ENCODE data around the gene ARFGEF2. TPM values are rescaled to one million over a fixed set of nuclear protein-coding genes. Genes with fewer than 3 reads are reported as not detected.

The ARFGEF2 gene
- total and polyA plus RNA-seq, 10 of the 15 experiments (the other 5 are each of a cell fraction or from before 2014, with no cell fraction given): 5.2 to 24.1 (median 17.7) TPM

GRCh38 chr20:48885237-48885636, 36.3 kb upstream of the ARFGEF2 start:
- no peak overlapping the region for H3K27ac ChIP-seq (ENCODE audit: control insufficient read depth, insufficient read depth)
- WGBS (ENCODE audit: insufficient coverage, insufficient replicate concordance, low lambda C conversion rate, missing lambda C conversion rate): 72% methylated on average over 4 of the region's 4 CpGs
- DNase-seq (ENCODE audit: low read depth, low spot score): no peak
- peaks cover 6% of the 10 kb centered on the region for H3K4me1 ChIP-seq (ENCODE audit: control insufficient read depth, insufficient read depth, low read length)
- in situ Hi-C loops (cut with MboI) (no loop called here), intact Hi-C loops (cut with micrococcal nuclease; ENCODE audit: unreplicated experiment) (loop anchor here (5.0 kb wide), 1 partner anchor 58 kb away; the partner anchor contains the start of gene PREX1)
- ChIA-PET SMC1A (ENCODE audit: uncharacterized antibody, unreplicated experiment) (interaction anchor here (0.6 kb wide), 1 partner anchor 54 kb away, joined by 4 read pairs; no protein-coding TSS in a partner anchor), POLR2A (no interaction called here), CTCF (no interaction called here), RAD21 (ENCODE audit: unreplicated experiment) (interaction anchor here (1.4 kb wide), 1 partner anchor 228 kb away, joined by 5 read pairs; no protein-coding TSS in a partner anchor)
- H3K79me2 ChIP-seq (ENCODE audit: control insufficient read depth, insufficient read depth, low read length): no peaks in the 10 kb centered on the region
- no peak overlapping the region for H3K4me2 ChIP-seq (ENCODE audit: control insufficient read depth, insufficient read depth)
- H3K9me3 ChIP-seq (replicated peaks; ENCODE audit: control insufficient read depth, insufficient read depth, low read length): no peaks in the 10 kb centered on the region
- BruUV-seq (replicated peaks): no TSS peak
- H3K4me3 ChIP-seq: no peak overlapping the region
- H2AFZ ChIP-seq (ENCODE audit: control insufficient read depth, low read depth, low read length): no peak overlapping the region
- FAIRE-seq: no peak
- ATAC-seq: no peak
- no peaks in the 10 kb centered on the region for H3K27me3 ChIP-seq (replicated peaks in 1 of 2; ENCODE audit: control insufficient read depth in 2 of 2, insufficient read depth in 2 of 2, low read length in 1 of 2)
- no peak overlapping the region for H3K9ac ChIP-seq (ENCODE audit: control insufficient read depth, insufficient read depth, low read length)
- no peaks in the 10 kb centered on the region for H4K20me1 ChIP-seq (ENCODE audit: control insufficient read depth, insufficient read depth)
- H3K36me3 ChIP-seq (ENCODE audit: control insufficient read depth in 2 of 2, insufficient read depth in 2 of 2, low read length in 1 of 2): no peaks in the 10 kb centered on the region
- TF ChIP-seq, protein P1, sequence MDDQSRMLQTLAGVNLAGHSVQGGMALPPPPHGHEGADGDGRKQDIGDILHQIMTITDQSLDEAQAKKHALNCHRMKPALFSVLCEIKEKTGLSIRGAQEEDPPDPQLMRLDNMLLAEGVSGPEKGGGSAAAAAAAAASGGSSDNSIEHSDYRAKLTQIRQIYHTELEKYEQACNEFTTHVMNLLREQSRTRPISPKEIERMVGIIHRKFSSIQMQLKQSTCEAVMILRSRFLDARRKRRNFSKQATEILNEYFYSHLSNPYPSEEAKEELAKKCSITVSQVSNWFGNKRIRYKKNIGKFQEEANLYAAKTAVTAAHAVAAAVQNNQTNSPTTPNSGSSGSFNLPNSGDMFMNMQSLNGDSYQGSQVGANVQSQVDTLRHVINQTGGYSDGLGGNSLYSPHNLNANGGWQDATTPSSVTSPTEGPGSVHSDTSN (IDR thresholded peaks at IDR 0.05; ENCODE audit: insufficient replicate concordance, low read depth, low read length): no peak
- no peak for TF ChIP-seq HDAC6 (IDR thresholded peaks at IDR 0.05; ENCODE audit: unreplicated experiment)
- TF ChIP-seq ZNF592 (IDR thresholded peaks at IDR 0.05): no peak
- no peak for TF ChIP-seq MTA2 (IDR thresholded peaks at IDR 0.05; ENCODE audit: low read depth)
- no peak for TF ChIP-seq CUX1 (IDR thresholded peaks at IDR 0.05; ENCODE audit: insufficient replicate concordance, low read depth, low read length)
- no peak for TF ChIP-seq HDGF (IDR thresholded peaks at IDR 0.05)
- no peak for TF ChIP-seq TCF3 (IDR thresholded peaks at IDR 0.05; ENCODE audit: borderline replicate concordance, insufficient read depth, low read depth, low read length)
- no peak for TF ChIP-seq STAT1 (conservative IDR thresholded peaks at IDR 0.05)
- TF ChIP-seq CEBPZ (IDR thresholded peaks at IDR 0.05; ENCODE audit: low read depth, low read length): no peak
- no peak for TF ChIP-seq RB1 (IDR thresholded peaks at IDR 0.05; ENCODE audit: borderline replicate concordance)
